ENCODE measurements around the gene CEP20. TPM values are rescaled to one million over a fixed set of nuclear protein-coding genes. Genes with fewer than 3 reads are reported as not detected.

CEP20 gene
- total and polyA plus RNA-seq, 2 of the 8 experiments (the other 6 are each of a cell fraction or from before 2014, with no cell fraction given) = 16.2 to 49.0 TPM

DNA sequence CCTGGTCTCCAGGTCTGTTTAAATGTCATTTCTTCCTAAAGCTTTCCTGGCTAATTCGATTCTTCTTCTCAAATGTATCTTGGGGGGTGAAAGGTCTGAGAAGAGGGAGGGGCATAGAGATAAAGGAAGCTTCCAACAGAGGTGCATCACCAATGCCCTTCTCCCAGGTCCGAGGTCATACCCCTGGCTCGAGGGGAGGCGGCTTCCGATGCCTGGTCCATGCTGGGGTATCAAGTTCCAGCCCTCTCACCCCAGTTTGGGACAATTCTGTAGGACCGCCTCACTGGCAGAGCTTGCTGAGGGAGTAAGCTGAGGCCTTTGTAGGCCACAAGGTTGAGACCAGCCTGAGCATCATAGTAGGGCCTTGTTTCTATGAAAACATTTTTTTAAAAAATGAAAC lies 10.3 kb upstream of the CEP20 start:
- no peak overlapping the region for H2BK15ac ChIP-seq (ENCODE audit: low read length)
- H3K27me3 ChIP-seq (replicated peaks in 1 of 4; ENCODE audit: control insufficient read depth in 3 of 4, extremely low read depth in 1 of 4, insufficient read depth in 3 of 4, low read length in 3 of 4) = no peaks in the 10 kb centered on the region
- ChIA-PET POLR2A (ENCODE audit: partially characterized antibody) (interaction anchor here (0.8 to 3.9 kb wide), 4 partner anchors 9 to 70 kb away, joined by 3 to 20 read pairs (median 3); partner anchors contain the start of gene CEP20), CTCF (ENCODE audit: partially characterized antibody) (interaction anchor here (1.2 kb wide), 1 partner anchor 24 kb away, joined by 3 read pairs; no protein-coding TSS in a partner anchor)
- no peak for TF ChIP-seq POU5F1 (IDR thresholded peaks at IDR 0.05; ENCODE audit: low read depth, low read length)
- TF ChIP-seq RXRA (IDR thresholded peaks at IDR 0.05; ENCODE audit: insufficient read depth, low read depth, low read length) = no peak
- TF ChIP-seq KDM4A (IDR thresholded peaks at IDR 0.05; ENCODE audit: low read depth, low read length, severe bottlenecking) = no peak
- no peak for TF ChIP-seq JUN (IDR thresholded peaks at IDR 0.05; ENCODE audit: low read depth, low read length)
- no peak for TF ChIP-seq KDM1A (IDR thresholded peaks at IDR 0.05; ENCODE audit: borderline replicate concordance, low read length)
- TF ChIP-seq GTF2F1 (IDR thresholded peaks at IDR 0.05; ENCODE audit: borderline replicate concordance, low read depth, low read length) = no peak
- no peak for TF ChIP-seq CHD2 (IDR thresholded peaks at IDR 0.05; ENCODE audit: low read length)
- no peaks in the 10 kb centered on the region for H3K79me1 ChIP-seq (ENCODE audit: low read depth, low read length)
- no peak overlapping the region for H3K4ac ChIP-seq (replicated peaks; ENCODE audit: insufficient read length, low read depth, low read length)
- no peak overlapping the region for H3K9ac ChIP-seq (replicated peaks in 1 of 4; ENCODE audit: extremely low read depth in 1 of 4, low read depth in 3 of 4, low read length in 3 of 4)
- no peak overlapping the region for H3K56ac ChIP-seq (replicated peaks; ENCODE audit: insufficient read length, low read depth, low read length)
- no peak overlapping the region for H3K23ac ChIP-seq (ENCODE audit: insufficient read length)
- no peak overlapping the region; the same call in 1 of the 2 replicates for H4K8ac ChIP-seq (ENCODE audit: extremely low read depth, insufficient read depth, low read length)
- no peak overlapping the region for H2BK12ac ChIP-seq (ENCODE audit: low read depth, low read length)
- H2AK5ac ChIP-seq (ENCODE audit: low read depth, low read length) = no peak overlapping the region
- FAIRE-seq (no peak), DNase-seq (ENCODE audit: low read depth in 1 of 2, low spot score in 2 of 2) (no peak)
- no peaks in the 10 kb centered on the region for H3K79me2 ChIP-seq (ENCODE audit: control insufficient read depth in 1 of 2, insufficient read depth in 2 of 2, low read length in 2 of 2)
- peaks cover 3% of the 10 kb centered on the region; the same call in 1 of the 2 replicates for H3K23me2 ChIP-seq (ENCODE audit: low read depth, low read length)
- H3K36me3 ChIP-seq (ENCODE audit: control insufficient read depth in 2 of 4, insufficient read depth in 4 of 4, low read length in 3 of 4) = no peaks in the 10 kb centered on the region
- H3K4me2 ChIP-seq (ENCODE audit: insufficient read depth in 1 of 2, low read depth in 2 of 2, low read length in 2 of 2) = no peak overlapping the region
- WGBS, 2 experiments (ENCODE audit: extremely low coverage in 1 of 2, insufficient coverage in 1 of 2, insufficient read length in 1 of 2, insufficient replicate concordance in 2 of 2, low coverage in 1 of 2, low lambda C conversion rate in 2 of 2, missing lambda C conversion rate in 1 of 2) = 85% methylated on average over 6 of the region's 6 CpGs; no CpG with 5 or more reads in 1 of the 2 experiments
- no peak overlapping the region for H3K4me3 ChIP-seq (ENCODE audit: extremely low read depth in 1 of 4, insufficient read depth in 2 of 4, low read depth in 3 of 4, low read length in 4 of 4)
- H3K27ac ChIP-seq (ENCODE audit: low read depth, low read length) = no peak overlapping the region
- H3K4me1 ChIP-seq (replicated peaks in 1 of 4; ENCODE audit: control insufficient read depth in 3 of 4, insufficient read depth in 4 of 4, low read length in 3 of 4) = no peaks in the 10 kb centered on the region
- no peak overlapping the region for H3K14ac ChIP-seq (ENCODE audit: insufficient read length)
- no peaks in the 10 kb centered on the region for H3K9me3 ChIP-seq (ENCODE audit: insufficient read depth in 2 of 2, low read depth in 1 of 2, low read length in 1 of 2)
- no peak overlapping the region for H4K5ac ChIP-seq (ENCODE audit: insufficient read length, low read depth, low read length)
- no peak overlapping the region for H4K91ac ChIP-seq (replicated peaks; ENCODE audit: insufficient read length, low read length)
- no peak overlapping the region for H2BK5ac ChIP-seq (ENCODE audit: low read depth, low read length)
- no peaks in the 10 kb centered on the region for H4K20me1 ChIP-seq (replicated peaks in 1 of 2; ENCODE audit: control insufficient read depth in 1 of 2, insufficient read depth in 2 of 2, low read length in 2 of 2)
- no peak overlapping the region for H2BK120ac ChIP-seq (replicated peaks; ENCODE audit: low read depth, low read length)
- H2AFZ ChIP-seq (ENCODE audit: low read length) = no peak overlapping the region
- no peak overlapping the region for H2BK20ac ChIP-seq (ENCODE audit: low read length)
- H3K18ac ChIP-seq (ENCODE audit: extremely low read depth, low read length) = no peak overlapping the region
